Activated T-helper 9 cell treated with anti-CD3 and anti-CD28 coated beads, Interleukin-2, amount 50 U/mL, for 16 hours (primary cell): ENCODE measurements around the gene RHOG.
"Not testable (repeated sequence)": the region's sequence is repeated elsewhere in the genome, so short reads cannot be mapped to it uniquely, and the experiment has no call there.

ENCODE experiments used
- DNase-seq: peaks from one replicate; pipeline ENCODE4 v3.0.0-alpha.2; 2020; ENCODE audit warnings: low read depth

The RHOG gene

GRCh38 chr11:3834349-3834663, 6.5 kb downstream of the RHOG start:
- no peak for DNase-seq

GRCh38 chr11:3833449-3833848, 7.3 kb downstream of the RHOG start:
- no peak for DNase-seq

- DNase-seq = no peak
Observed at GRCh38 chr11:3832816-3833215, 7.9 kb downstream of the RHOG start.

GRCh38 chr11:3831378-3832239, 9.2 kb downstream of the RHOG start:
- DNase-seq = no peak

GRCh38 chr11:3830730-3831129, 10.0 kb downstream of the RHOG start:
- no peak for DNase-seq

GRCh38 chr11:3830088-3830487, 10.7 kb downstream of the RHOG start:
- no peak for DNase-seq

GRCh38 chr11:3827434-3828186, 13.1 kb downstream of the RHOG start:
- no peak for DNase-seq

GRCh38 chr11:3826721-3827120, 14.0 kb downstream of the RHOG start:
- no peak for DNase-seq

- DNase-seq = no peak
Observed at GRCh38 chr11:3825473-3826154, 15.1 kb downstream of the RHOG start.

GRCh38 chr11:3824714-3825472, 15.9 kb downstream of the RHOG start:
- DNase-seq = peak; percentile 66

- DNase-seq = no peak
Observed at GRCh38 chr11:3823762-3824506, 16.8 kb downstream of the RHOG start.

- no peak for DNase-seq
Observed at GRCh38 chr11:3823303-3823702, 17.5 kb downstream of the RHOG start.

GRCh38 chr11:3822312-3822711, 18.4 kb downstream of the RHOG start:
- no peak for DNase-seq

- DNase-seq = no peak
Observed at GRCh38 chr11:3820971-3821370, 19.8 kb downstream of the RHOG start.

- DNase-seq = no peak
Observed at GRCh38 chr11:3817181-3817800, 23.5 kb downstream of the RHOG start.

- no peak for DNase-seq
Observed at GRCh38 chr11:3816673-3817072, 24.1 kb downstream of the RHOG start.

GRCh38 chr11:3815845-3816244, 24.9 kb downstream of the RHOG start:
- DNase-seq = no peak

GRCh38 chr11:3814832-3815231, 25.9 kb downstream of the RHOG start:
- DNase-seq = not testable (repeated sequence)

GRCh38 chr11:3810951-3811350, 29.8 kb downstream of the RHOG start:
- DNase-seq = no peak

GRCh38 chr11:3810446-3810845, 30.3 kb downstream of the RHOG start:
- DNase-seq = no peak

GRCh38 chr11:3809624-3809928, 31.2 kb downstream of the RHOG start:
- no peak for DNase-seq
